GM18508 (cell line): ENCODE measurements around the gene UBA1.

Experiments
- ATAC-seq: cut with Tn5 transposase; IDR thresholded peaks from one replicate; pipeline ENCODE4 v1.9.1; 2021; ENCODE audit warnings: moderate number of reproducible peaks; ENCODE audit not compliant: insufficient read depth, unreplicated experiment

Gene UBA1

DNA sequence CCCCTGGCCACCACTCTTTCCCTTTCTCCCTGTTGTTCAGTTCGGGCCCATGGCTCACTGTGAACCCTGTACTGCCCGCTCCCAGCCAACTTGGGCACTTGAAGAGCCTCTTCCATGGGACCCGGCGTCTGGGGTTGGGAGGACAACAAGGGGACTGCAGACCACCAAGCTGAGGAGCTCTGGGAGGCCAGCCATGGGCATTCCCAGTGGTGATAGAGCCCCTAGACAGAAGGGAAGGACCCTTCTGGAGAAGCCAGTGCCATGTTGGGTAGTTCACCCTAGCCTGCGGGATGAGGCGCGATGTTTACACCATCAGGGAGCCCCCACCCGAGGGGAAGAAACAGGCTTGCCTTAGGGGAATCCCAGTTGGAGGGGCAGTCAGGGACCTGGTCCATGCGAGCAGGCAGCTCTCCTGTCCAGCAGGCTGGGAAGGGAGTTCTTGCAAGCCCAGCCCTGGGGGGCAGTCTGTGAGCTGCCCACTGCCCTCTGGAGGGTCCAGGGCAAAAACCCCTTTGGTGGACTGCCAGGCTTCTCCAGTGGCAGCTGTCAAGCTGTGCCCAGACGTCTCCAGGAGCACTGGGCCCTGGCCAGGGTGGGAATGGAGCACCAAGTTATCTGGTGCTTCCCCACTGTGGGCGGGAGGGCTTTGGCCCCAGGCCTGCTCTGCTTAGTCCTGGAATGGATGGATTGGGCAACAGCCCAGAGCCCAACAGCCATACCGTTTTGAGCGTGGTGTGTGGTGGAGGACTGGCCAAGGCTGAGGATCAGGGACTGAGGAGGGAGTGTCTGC is 23.7 kb upstream of the UBA1 start:
- no peak for ATAC-seq

DNA sequence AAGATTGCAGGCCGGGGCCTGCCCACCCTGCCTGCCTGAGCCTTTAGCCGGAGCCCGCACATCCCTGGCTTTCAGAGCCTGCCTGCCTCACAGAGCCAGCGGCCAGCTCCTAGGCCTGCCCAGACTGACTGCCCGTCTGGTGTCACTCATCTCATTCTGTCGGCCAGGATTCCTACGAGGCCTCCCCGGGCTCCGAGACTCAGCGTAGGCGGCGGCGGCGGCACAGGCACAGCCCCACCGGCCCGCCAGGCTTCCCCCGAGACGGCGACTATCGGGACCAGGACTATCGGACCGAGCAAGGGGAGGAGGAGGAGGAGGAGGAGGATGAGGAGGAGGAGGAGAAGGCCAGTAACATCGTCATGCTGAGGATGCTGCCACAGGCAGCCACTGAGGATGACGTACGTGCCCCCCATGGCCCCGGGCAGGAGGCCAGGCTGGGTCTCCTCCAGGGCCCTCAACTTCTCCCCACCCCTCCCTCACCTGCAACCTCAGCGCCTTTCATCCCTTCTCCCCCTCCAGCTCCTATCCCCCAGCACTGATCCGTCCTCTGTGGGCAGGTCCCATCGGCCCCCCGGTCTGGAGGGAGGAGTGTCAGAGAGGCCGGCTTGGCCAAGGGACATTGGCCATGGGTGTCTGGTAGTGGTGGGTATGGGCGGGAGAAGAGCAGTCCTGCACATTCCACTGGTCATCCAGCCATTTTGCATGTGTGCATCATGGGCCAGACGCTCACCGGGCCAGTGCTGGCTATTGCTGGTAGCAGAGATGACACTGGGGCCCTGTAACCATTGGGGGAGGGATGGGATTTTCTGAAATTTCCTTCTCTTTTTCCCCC is 22.6 kb upstream of the UBA1 start:
- no peak for ATAC-seq

DNA sequence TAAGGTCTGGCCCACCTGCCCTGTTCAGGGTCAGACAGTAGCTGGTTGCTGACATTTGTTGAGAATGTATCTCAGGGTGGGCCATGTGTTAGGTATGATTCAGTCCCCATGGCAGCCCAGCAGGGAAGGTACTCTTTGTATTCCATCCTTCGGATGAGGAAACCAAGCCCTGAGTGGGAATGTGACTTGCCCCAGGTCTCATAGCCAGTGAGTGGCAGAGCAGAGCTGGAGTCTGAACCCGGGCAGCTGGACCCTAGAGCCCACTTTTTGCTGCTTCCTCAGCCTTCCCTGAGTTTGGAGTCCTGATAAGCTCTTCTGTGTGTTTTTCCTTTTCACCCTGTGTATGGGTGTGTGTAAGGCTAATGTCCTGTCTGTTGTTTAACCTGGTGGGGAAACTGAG is 21.6 kb upstream of the UBA1 start:
- no peak for ATAC-seq

DNA sequence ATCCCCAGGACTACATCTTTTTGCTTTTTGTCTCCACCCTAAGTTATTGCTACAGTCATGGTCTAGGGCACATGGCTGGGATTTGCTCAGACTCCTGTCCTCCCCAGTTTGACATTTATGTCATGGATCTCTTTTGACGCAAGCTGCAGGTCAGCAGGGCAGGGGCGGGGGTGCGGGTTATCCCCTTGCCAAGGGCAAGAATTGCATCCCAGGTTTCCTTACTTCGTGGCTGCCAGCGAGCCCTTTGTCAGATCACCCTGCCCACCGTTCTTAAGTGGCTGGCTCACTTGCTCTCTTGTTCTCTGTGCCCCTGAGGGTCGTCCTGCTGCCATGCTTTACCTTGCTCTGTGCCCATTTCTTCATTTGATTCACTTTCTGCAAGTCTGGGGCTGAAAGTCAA is 21.1 kb upstream of the UBA1 start:
- no peak for ATAC-seq

DNA sequence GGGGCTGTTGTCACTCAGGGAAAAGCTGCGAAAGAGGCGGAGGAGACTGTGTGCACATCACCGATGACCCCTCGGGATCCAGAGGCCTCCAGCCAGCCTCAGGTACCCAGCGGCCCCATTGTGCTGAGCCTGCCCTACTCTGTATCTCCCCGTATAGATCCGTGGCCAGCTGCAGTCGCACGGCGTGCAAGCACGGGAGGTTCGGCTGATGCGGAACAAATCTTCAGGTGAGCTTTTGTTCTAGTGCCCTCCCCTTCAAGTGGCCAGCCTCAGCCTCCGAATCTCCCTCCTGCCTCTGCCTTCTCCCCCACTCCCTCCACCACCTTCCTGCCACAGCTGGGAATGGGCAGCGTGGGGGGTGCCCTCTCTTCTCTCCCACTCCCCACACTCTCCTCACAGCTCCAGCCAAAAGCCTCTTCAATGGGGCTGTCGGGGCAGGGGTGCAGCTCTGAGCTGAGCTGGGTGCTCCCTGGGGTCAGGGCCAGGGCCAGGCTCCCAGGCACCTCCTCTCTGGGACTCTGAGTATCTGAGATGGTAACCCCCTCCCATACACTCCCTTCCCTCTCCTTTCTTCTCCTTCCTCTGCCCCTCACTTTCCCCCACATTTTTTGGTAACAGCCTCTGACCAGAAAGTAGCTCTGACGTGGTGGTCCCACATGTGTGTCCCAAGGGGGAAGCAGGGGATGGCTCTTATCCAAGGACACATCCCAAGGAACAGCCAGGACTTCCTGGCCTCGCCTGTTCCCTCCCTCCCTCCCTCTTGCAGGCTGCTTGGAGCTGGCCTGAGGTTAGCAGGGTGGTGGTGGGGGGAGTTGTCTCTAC is 20.4 kb upstream of the UBA1 start:
- no peak for ATAC-seq

DNA sequence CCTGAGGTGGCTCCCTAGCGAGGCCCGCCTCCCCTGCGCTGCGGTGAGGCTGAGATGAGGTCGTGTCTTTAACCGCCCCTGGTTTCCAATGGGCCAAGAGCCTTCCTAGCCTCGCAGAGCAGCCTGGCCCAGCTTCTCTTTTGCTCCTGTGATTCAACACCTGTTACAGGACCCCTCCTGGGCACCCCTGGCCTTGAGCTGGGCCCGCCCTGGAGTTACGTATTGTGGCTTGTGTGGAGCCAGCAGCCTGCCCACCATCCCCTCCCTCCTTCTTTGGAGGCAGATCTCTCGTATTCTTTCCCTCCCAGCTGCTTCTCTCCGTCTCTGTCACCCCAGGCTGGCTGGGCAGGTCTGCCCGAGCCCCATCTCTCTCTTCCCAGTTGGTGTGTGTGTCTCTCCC is 19.3 kb upstream of the UBA1 start:
- ATAC-seq: no peak

DNA sequence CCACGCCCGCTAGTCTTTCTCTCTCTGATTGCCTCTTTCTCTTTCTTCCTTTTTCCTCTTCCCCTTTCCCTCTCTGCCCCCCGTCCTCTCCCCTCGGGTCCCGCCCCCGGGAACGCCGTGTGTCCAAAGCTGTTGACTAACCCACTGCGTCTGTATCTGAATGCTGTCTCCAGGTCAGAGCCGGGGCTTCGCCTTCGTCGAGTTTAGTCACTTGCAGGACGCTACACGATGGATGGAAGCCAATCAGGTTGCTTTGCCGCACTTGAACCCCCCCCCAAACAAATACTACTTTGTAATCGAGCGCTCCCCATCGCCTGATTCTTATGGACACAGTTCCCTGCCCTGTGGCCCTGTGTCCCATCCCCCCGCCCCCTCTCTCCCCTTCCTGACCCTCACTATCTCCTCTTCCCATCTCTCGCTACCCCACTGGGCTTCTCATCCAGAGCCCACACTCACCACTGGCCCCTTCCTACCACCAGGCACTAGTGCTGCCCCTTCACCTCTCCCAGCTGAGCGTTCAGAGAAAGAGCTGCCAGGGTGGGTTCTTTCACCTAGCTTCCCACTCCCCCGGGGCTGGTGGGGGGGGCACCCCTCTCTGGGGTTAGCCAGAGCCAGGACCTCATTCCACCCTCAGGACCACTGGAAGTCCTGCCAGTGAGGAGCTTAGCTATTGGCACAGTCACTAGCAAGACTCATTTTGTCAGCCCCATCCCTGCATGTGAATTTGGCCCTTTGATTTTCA is 18.6 kb upstream of the UBA1 start:
- no peak for ATAC-seq

DNA sequence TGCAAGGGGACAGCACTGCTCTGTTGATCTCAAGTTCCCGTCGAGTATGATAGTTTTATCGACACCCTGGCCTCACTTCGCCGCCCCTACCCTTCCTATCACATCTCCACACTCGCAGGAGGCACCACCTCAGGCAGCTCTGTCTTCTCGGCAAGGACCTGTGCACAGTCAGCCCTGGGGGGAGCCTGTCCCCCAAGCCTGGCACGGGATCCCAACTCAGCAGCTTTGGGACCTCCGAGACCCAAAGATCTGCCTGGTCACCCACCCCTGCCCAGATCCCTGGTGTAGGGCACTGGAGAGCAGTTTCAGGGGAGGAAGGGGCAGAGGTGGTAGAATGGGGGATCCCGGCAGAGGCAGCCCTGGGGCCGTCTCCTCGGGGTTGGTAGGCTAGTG is 18.0 kb upstream of the UBA1 start:
- no peak for ATAC-seq

DNA sequence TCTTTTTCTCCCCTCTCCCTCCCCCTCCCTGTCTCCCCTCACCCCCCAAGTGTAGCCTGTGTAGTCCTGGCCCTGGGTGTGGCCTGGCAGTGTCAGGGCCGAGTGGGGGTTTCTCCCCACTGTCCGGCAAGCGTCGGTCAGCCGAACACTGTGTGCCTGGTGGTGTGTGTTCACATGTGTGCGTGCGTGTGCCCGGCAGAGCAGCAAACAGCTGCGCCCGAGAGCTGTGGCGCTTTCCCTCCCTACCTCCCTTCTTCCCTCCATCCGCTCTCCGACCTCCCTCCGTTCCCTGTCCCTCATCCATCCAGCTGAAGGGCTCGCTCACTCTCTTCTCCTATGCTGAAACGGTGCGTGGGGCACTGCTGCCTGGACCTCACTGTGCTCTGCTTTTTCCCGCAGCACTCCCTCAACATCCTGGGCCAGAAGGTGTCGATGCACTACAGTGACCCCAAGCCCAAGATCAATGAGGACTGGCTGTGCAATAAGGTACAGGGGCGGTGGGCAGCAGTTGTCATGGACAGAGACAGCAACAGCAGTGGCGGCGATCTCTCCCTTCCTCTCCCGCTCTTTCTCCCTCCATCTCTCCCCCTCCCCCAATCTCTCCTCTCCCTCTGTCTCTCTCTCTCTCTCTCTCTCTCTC is 17.4 kb upstream of the UBA1 start:
- no peak for ATAC-seq

DNA sequence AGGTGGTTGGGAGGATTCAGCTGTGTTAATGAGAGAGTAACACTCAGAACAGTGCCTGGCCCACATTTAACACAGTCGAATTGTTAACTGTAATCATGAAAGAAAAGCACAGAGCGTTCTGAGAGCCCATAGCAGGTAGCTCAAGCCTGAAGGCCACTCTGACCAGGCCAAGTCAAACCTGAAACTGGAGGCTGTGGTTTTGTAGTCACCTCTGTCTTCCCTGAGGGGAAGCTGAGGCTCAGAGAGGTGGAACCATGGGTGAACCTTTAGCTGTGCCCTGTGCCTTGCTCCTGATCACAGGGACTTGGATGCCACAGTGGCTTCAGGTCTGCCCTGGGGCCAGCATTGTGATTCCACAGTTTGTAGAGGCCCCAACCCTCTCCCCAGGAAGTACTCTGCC is 16.6 kb upstream of the UBA1 start:
- no peak for ATAC-seq

DNA sequence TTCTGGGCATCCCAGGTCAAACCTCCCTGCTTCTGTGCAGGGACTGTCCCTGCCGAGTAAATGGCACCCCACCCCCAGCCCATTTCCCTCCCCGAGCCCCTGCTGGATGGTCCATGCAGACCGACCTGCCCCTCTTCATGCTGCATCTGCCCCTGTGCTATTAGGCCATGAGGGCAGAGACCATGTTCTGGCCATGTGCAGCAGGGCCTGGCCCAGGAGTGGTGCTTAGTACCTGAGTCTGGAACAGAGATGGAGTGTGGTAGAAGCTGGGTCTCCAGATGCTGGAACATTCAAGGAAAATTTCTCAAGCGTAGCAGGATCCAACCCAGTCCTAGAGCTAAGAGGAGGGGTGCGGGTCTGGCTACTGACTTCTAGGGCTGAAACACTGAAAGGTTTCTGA is 15.3 kb upstream of the UBA1 start:
- no peak for ATAC-seq

DNA sequence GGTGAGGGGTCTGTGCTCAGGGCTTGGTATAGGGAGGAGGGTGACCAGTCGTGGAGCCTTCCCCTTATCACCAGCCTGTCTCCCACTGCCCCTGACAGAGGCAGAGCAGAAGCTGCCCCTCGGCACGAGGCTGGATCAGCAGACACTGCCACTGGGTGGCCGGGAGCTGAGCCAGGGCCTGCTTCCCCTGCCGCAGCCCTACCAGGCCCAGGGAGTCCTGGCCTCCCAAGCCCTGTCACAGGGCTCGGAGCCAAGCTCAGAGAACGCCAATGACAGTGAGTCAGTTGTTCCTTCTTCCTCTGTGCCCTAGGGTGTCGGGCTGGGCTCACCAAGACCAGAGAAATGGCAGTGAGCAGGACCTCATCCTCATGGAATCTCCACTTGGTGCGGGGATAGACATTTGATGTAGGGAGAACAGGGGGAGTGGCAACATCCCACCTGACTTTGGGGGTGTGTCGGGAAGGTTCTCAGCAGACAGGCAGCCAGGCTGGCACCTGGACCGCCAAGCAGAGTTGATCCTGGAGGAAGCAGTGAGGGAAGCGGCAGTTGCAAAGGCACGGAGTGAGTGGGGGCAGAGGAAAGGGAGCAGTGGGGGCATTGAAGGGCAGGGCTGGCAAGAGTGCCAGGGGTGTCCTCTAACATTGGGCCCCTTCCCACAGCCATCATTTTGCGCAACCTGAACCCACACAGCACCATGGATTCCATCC is 14.3 kb upstream of the UBA1 start:
- ATAC-seq: no peak

DNA sequence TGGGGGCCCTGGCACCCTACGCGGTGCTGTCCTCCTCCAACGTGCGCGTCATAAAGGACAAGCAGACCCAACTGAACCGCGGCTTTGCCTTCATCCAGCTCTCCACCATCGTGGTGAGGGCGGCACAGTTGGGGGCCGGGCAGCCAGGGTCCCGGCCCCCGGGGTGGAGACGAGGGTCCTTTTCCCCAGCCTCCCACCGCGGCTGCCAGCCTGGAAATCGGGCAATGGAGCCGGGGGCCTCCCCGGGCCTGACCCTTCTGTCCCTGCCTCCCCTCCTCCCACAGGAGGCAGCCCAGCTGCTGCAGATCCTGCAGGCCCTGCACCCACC is 13.7 kb upstream of the UBA1 start:
- no peak for ATAC-seq

DNA sequence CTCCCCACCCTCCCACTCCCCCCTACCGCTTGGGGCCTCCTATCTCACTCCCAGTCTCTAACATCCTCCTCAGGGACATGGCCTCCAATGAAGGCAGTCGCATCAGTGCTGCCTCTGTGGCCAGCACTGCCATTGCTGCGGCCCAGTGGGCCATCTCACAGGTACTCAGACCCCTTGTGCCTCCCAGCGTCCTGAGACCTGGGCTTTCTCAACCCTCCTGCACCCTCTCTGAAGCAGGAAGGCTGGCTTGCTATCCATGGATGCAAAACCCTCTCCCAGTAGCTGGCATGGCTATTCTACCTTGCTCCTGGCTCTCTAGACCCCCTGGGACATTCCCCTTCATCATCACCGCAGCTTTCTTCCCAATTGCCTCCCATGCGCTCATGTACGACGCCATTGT is 13.3 kb upstream of the UBA1 start:
- no peak for ATAC-seq

DNA sequence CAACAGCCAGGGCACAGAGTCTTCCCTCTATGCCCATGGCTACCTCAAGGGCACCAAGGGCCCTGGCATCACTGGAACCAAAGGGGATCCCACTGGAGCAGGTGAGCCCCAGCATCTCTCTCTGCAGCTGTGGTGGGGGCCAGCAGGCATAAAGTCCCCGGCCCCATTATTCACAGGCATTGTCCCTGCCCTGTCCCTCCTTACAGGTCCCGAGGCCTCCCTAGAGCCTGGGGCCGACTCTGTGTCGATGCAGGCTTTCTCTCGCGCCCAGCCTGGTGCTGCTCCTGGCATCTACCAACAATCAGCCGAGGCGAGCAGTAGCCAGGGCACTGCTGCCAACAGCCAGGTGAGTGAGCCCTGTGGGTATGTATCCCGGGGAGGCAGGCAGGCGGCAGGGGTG is 12.3 kb upstream of the UBA1 start:
- no peak for ATAC-seq

DNA sequence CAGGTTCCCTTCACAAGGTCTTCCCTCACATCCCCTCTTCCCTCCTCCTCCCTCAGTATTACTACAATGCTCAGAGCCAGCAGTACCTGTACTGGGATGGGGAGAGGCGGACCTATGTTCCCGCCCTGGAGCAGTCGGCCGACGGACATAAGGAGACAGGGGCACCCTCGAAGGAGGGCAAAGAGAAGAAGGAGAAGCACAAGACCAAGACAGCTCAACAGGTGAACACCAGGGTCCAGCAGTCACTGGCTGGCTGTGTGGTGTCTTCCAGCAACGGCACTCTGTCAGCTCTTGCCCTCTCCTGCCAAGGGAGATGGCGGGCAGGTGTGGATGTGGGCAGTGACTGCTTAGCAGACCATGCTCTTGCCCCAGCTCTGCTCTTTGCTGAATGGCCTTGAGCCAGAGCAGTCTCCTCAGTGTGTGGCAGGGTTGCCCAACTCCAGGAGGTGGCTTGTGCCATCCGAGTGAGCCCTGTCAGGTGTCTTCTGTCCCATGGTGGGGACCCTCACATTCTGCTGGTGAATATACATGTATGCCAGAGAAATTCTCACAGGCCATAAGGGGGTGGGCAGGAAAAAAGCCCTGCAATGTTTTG is 11.4 kb upstream of the UBA1 start:
- ATAC-seq: no peak

DNA sequence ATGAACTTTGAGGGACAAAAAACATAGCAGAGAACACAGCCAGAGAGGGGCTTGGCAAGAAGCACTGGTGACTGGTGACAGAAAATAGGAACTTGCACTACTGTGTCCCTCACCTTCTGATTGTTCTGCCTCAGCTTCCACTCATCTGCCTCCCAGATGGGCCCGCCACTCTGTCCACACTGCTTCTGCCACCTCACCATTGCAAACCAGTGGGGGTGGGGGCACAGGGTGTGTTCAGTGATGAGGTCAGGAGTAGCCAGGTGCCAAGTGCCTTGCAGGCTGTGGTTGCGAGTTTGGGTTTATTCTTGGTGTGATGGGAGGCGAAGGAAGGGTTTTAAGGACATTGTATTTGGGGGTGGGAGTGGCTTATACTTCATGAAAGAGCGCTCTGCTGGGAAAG is 9.1 kb upstream of the UBA1 start:
- ATAC-seq: no peak

DNA sequence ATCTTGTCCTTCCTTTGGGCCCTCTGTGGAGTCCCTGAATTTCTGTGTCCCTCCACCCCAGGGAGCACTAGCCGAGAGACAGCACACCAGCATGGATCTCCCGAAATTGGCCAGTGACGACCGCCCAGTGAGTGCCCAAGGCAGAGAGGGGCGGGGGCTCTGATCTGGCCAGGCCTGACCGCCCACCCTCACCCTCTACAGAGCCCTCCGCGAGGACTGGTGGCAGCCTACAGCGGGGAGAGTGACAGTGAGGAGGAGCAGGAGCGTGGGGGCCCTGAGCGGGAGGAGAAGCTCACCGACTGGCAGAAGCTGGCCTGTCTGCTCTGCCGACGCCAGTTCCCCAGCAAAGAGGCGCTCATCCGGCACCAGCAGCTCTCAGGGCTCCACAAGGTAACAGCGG is 8.4 kb upstream of the UBA1 start:
- ATAC-seq: no peak

DNA sequence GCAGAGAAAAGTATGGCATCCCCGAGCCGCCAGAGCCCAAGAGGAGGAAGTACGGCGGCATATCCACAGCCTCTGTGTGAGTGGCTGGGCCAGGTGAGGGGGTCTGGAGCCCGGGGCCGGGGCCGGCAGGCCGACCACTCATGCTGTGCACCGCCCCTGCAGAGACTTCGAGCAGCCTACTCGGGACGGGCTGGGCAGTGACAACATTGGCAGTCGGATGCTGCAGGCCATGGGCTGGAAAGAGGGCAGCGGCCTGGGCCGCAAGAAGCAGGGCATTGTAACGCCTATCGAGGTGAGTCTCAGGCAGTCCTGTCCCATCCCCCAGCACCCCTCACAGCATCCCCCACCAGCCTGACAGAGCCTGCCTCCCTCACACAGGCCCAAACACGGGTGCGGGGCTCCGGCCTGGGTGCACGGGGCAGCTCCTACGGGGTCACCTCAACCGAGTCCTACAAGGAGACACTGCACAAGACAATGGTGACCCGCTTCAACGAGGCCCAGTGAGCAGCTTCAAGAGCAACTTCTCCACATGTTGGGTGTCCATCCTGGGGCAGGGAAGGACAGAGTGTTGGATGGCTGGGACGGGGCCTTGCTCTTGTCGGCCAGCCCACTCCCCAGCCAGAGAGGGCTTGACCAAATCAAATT is 7.4 kb upstream of the UBA1 start:
- no peak for ATAC-seq
